ENCODE data around the gene TSPAN9. TPM values are rescaled to one million over a fixed set of nuclear protein-coding genes. Genes with fewer than 3 reads are reported as not detected.

TSPAN9 gene
- total RNA-seq, 1 donor from 2014 or later, result 30.4 TPM

DNA sequence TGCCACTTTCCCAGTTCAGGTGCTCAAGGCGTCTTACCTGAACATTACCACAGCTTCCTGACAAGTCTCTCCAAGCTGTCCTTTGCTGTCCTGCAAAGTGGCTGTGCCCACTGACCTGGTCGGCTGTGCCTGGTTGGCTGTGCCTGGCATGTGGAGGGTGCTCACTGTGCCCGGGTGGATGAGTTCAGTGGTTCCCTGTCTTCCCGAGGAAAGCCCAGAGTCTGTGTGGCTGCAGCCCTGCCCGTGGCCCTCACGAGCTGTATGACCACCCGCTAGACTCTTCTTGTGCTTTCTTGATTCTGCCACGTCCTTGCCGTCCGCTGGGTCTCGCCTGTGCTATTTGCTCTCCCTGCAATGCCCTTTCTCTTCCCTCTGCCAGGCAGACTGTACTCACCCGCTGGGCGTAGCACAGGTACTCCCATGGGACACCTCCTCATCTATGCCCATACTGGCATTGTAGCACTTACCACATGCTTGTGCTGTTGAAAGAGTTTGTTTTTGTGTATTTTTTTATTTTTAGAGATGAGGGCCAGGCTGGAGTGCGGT lies 95.9 kb downstream of the TSPAN9 start:
- Mint-ChIP-seq H3K27me3 (peaks cover 61% of the 10 kb centered on the region), H3K27ac (no peak overlapping the region), H3K4me1 (ENCODE audit: low read depth) (peaks cover 22% of the 10 kb centered on the region), H3K9me3 (ENCODE audit: low read depth) (no peaks in the 10 kb centered on the region), H3K4me3 (ENCODE audit: low read depth) (no peak overlapping the region), H3K36me3 (ENCODE audit: insufficient read depth) (no peaks in the 10 kb centered on the region)
- DNase-seq (ENCODE audit: low spot score, unreplicated experiment), result no peak
- TF ChIP-seq, protein P1, sequence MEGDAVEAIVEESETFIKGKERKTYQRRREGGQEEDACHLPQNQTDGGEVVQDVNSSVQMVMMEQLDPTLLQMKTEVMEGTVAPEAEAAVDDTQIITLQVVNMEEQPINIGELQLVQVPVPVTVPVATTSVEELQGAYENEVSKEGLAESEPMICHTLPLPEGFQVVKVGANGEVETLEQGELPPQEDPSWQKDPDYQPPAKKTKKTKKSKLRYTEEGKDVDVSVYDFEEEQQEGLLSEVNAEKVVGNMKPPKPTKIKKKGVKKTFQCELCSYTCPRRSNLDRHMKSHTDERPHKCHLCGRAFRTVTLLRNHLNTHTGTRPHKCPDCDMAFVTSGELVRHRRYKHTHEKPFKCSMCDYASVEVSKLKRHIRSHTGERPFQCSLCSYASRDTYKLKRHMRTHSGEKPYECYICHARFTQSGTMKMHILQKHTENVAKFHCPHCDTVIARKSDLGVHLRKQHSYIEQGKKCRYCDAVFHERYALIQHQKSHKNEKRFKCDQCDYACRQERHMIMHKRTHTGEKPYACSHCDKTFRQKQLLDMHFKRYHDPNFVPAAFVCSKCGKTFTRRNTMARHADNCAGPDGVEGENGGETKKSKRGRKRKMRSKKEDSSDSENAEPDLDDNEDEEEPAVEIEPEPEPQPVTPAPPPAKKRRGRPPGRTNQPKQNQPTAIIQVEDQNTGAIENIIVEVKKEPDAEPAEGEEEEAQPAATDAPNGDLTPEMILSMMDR (IDR thresholded peaks at IDR 0.05; ENCODE audit: unreplicated experiment), result no peak

DNA sequence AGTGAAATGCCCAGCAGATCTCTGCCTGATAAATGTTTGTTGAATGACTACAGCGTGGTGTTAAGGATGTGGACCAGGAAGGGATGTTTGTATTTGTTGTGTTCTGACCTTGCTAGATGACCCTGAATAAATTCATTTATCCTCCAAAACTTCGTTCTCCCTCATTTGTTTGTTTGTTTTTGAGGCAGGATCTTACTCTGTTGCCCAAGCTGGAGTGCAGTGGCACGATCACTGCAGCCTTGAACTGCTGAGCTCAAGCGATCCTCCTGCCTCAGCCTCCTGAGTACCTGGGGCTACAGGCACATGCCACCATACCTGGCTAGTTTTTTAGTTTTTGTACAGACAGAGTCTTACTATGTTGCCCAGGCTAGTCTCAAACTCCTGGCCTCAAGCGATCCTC lies 96.7 kb downstream of the TSPAN9 start:
- Mint-ChIP-seq H3K4me1 (ENCODE audit: low read depth) (peaks cover 18% of the 10 kb centered on the region), H3K4me3 (ENCODE audit: low read depth) (no peak overlapping the region), H3K27me3 (peaks cover 53% of the 10 kb centered on the region), H3K27ac (no peak overlapping the region), H3K36me3 (ENCODE audit: insufficient read depth) (no peaks in the 10 kb centered on the region), H3K9me3 (ENCODE audit: low read depth) (no peaks in the 10 kb centered on the region)
- TF ChIP-seq, protein P1 (IDR thresholded peaks at IDR 0.05; ENCODE audit: unreplicated experiment), result no peak
- no peak for DNase-seq (ENCODE audit: low spot score, unreplicated experiment)

DNA sequence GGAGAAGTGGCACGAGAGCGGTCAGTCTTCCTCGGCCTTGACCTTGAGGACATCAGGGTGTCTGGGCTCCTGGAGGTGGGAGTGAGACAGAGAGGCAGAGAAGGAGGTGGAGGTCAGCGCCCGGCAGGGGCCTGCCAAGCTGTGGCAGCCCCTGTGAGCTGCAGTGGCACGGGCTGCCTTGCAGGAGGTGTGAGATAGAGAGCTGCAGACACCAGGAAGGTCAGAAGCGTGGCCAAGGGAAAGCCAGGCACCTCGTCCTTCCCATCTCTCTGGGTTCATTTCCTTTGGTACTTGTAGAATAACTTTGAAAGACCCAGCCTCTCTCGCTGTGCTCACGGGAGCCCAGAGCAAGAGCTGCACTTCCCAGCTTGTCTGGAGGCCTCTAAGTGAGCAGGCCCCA lies 98.1 kb downstream of the TSPAN9 start:
- Mint-ChIP-seq H3K36me3 (ENCODE audit: insufficient read depth) (no peaks in the 10 kb centered on the region), H3K27me3 (peaks cover 42% of the 10 kb centered on the region), H3K4me3 (ENCODE audit: low read depth) (no peak overlapping the region), H3K4me1 (ENCODE audit: low read depth) (peaks cover 16% of the 10 kb centered on the region), H3K27ac (no peak overlapping the region), H3K9me3 (ENCODE audit: low read depth) (no peaks in the 10 kb centered on the region)
- TF ChIP-seq, protein P1 (IDR thresholded peaks at IDR 0.05; ENCODE audit: unreplicated experiment), result no peak
- no peak for DNase-seq (ENCODE audit: low spot score, unreplicated experiment)

DNA sequence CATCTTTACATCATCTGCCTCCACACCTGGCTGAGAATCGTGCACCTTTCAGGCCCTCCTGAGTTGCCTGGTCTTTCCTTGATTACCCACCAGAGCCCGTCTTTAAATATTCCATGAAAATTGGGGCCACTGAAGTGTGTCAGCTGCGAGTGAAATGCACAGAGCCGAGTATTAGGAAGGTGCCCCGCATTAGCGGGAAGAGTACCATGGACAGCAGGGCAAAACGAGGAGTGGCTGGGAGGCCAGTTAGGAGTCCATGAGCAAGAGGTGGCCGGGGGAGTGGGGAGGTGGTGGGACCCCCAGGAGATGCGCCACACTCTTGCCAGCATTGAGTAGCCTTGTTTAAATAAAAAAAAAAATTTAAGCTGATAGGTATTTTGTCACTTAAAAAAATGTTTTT lies 99.6 kb downstream of the TSPAN9 start:
- no peaks in the 10 kb centered on the region for H3K9me3 Mint-ChIP-seq (ENCODE audit: low read depth)
- H3K4me3 Mint-ChIP-seq (ENCODE audit: low read depth), result no peak overlapping the region
- H3K4me1 Mint-ChIP-seq (ENCODE audit: low read depth), result peaks cover 4% of the 10 kb centered on the region

DNA sequence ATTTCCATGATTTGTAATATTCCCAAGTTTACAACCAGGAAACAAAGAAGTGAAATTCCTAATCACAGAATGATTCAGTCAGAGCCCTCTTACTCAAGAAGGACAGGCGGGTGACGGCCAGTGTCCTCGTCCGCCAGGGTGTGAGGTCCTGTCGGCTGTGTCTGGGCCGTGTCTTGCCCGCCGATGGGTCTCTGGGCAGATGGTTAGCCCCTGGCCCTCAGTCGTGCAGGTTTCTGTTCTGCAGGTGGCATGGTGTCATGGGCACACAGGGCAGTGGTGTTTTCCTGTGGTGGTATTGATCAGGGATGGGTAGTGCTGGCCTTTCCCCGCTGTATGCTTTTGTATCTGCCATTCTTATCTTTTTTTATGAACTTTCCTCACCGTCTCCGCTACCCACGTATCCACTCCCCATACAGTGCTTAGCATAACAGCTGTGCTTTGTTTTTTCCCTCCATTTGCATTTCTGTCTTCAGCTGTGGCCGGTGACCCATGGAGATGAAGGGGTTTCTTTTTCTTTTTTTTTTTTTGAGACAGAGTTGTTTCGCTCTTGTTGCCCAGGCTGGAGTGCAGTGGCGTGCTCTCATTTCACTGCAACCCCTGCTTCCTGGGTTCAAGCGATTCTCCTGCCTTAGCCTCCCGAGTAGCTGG lies 100.7 kb downstream of the TSPAN9 start:
- H3K9me3 Mint-ChIP-seq (ENCODE audit: low read depth), result no peaks in the 10 kb centered on the region
- H3K4me1 Mint-ChIP-seq (ENCODE audit: low read depth), result no peaks in the 10 kb centered on the region
- H3K36me3 Mint-ChIP-seq (ENCODE audit: insufficient read depth), result no peaks in the 10 kb centered on the region
- DNase-seq (ENCODE audit: low spot score, unreplicated experiment), result no peak
- H3K27me3 Mint-ChIP-seq, result peaks cover 16% of the 10 kb centered on the region
- TF ChIP-seq, protein P1 (IDR thresholded peaks at IDR 0.05; ENCODE audit: unreplicated experiment), result no peak
- H3K4me3 Mint-ChIP-seq (ENCODE audit: low read depth), result no peak overlapping the region
- H3K27ac Mint-ChIP-seq, result no peak overlapping the region

More for the DNA sequence above, 99.6 kb downstream of the TSPAN9 start:
- TF ChIP-seq, protein P1 (IDR thresholded peaks at IDR 0.05; ENCODE audit: unreplicated experiment), result no peak
- no peak overlapping the region for H3K27ac Mint-ChIP-seq
- no peak for DNase-seq (ENCODE audit: low spot score, unreplicated experiment)
- H3K36me3 Mint-ChIP-seq (ENCODE audit: insufficient read depth), result no peaks in the 10 kb centered on the region
- peaks cover 28% of the 10 kb centered on the region for H3K27me3 Mint-ChIP-seq
